ENCODE results near the gene NRN1L.
A peak's percentile ranks its signal among the peaks of the same experiment; 100 is the strongest.
"Not testable (repeated sequence)": the region's sequence is repeated elsewhere in the genome, so short reads cannot be mapped to it uniquely, and the experiment has no call there.

Gene NRN1L

GRCh38 chr16:67857547-67858233 is 27.0 kb upstream of the NRN1L start:
- Mint-ChIP-seq H3K27me3 (ENCODE audit: low read depth) (no peaks in the 10 kb centered on the region), H3K36me3 (ENCODE audit: low read depth) (peaks cover 29% of the 10 kb centered on the region), H3K27ac (peak overlapping the region; percentile 20 to 92 (median 61)), H3K4me3 (no peak overlapping the region), H3K9me3 (no peaks in the 10 kb centered on the region), H3K4me1 (peaks cover 28% of the 10 kb centered on the region)
- TF ChIP-seq CTCF (IDR thresholded peaks at IDR 0.05; ENCODE audit: unreplicated experiment in 3 of 3): no peak

GRCh38 chr16:67858500-67858899 is 26.2 kb upstream of the NRN1L start:
- peaks cover 34% of the 10 kb centered on the region for H3K4me1 Mint-ChIP-seq
- no peak for TF ChIP-seq CTCF (IDR thresholded peaks at IDR 0.05; ENCODE audit: unreplicated experiment in 3 of 3)
- H3K36me3 Mint-ChIP-seq (ENCODE audit: low read depth): peaks cover 29% of the 10 kb centered on the region
- H3K9me3 Mint-ChIP-seq: no peaks in the 10 kb centered on the region
- no peaks in the 10 kb centered on the region for H3K27me3 Mint-ChIP-seq (ENCODE audit: low read depth)
- peak overlapping the region in 1 of 3 experiments; percentile 92 for H3K27ac Mint-ChIP-seq
- no peak overlapping the region for H3K4me3 Mint-ChIP-seq

GRCh38 chr16:67860589-67861398 is 23.9 kb upstream of the NRN1L start:
- H3K27ac Mint-ChIP-seq: no peak overlapping the region
- no peak overlapping the region for H3K4me3 Mint-ChIP-seq
- no peak for TF ChIP-seq CTCF (IDR thresholded peaks at IDR 0.05; ENCODE audit: unreplicated experiment in 3 of 3)

GRCh38 chr16:67861877-67862276 is 22.8 kb upstream of the NRN1L start:
- peaks cover 36% of the 10 kb centered on the region for H3K36me3 Mint-ChIP-seq (ENCODE audit: low read depth)
- no peak overlapping the region for H3K4me3 Mint-ChIP-seq
- no peaks in the 10 kb centered on the region for H3K9me3 Mint-ChIP-seq
- H3K4me1 Mint-ChIP-seq: peaks cover 35% of the 10 kb centered on the region
- no peak overlapping the region for H3K27ac Mint-ChIP-seq
- no peaks in the 10 kb centered on the region for H3K27me3 Mint-ChIP-seq (ENCODE audit: low read depth)
- TF ChIP-seq CTCF (IDR thresholded peaks at IDR 0.05; ENCODE audit: unreplicated experiment in 3 of 3): no peak

More at GRCh38 chr16:67860589-67861398, 23.9 kb upstream of the NRN1L start:
- Mint-ChIP-seq H3K9me3 (no peaks in the 10 kb centered on the region), H3K4me1 (peaks cover 35% of the 10 kb centered on the region), H3K27me3 (ENCODE audit: low read depth) (no peaks in the 10 kb centered on the region), H3K36me3 (ENCODE audit: low read depth) (peaks cover 35% of the 10 kb centered on the region)

GRCh38 chr16:67862623-67863583 is 21.8 kb upstream of the NRN1L start:
- H3K4me3 Mint-ChIP-seq: no peak overlapping the region
- H3K27ac Mint-ChIP-seq: peak overlapping the region; percentile 11 to 44 (median 13)
- H3K27me3 Mint-ChIP-seq (ENCODE audit: low read depth): no peaks in the 10 kb centered on the region
- no peak for TF ChIP-seq CTCF (IDR thresholded peaks at IDR 0.05; ENCODE audit: unreplicated experiment in 3 of 3)
- peaks cover 30% of the 10 kb centered on the region for H3K4me1 Mint-ChIP-seq
- no peaks in the 10 kb centered on the region for H3K9me3 Mint-ChIP-seq
- H3K36me3 Mint-ChIP-seq (ENCODE audit: low read depth): peaks cover 35% of the 10 kb centered on the region

GRCh38 chr16:67864044-67864443 is 20.6 kb upstream of the NRN1L start:
- not testable (repeated sequence) for H3K4me3 Mint-ChIP-seq; H3K27ac Mint-ChIP-seq; H3K27me3 Mint-ChIP-seq (ENCODE audit: low read depth); H3K9me3 Mint-ChIP-seq
- Mint-ChIP-seq H3K36me3 (ENCODE audit: low read depth) (peaks cover 32% of the 10 kb centered on the region), H3K4me1 (peaks cover 24% of the 10 kb centered on the region)
